C4-2B (cell line): ENCODE data around the gene TSEN2.

Experiments used
- CTCF ChIP-seq: fragments of 450-650 bp; conservative IDR thresholded peaks from 2 replicates; pipeline ENCODE4 v1.5.1; 2017; ENCODE audit warnings: mild to moderate bottlenecking
- ZFX ChIP-seq: fragments of 450-650 bp; IDR thresholded peaks from 2 replicates; pipeline ENCODE4 v1.6.1; 2017

DNA sequence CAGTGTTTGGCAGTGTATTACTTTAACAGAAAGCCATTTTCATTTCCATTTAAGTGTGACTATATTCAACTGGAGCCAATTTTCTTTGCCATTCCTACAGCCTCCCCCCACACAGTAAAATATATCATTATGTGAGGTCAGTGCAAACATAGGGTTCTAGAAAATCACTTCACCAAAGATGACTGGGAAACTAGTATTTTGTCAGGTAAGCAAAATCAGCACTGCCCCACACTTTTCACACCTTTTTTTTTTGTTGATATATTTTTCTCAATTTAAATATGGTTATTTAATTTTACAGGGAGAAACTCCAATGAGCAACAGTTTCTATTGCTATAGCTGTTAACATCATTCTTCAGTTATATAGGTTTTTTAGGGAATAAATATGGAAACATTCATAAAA, 31.4 kb downstream of the TSEN2 start:
- TF ChIP-seq ZFX (no peak), CTCF (no peak)
